HEK293 (cell line): ENCODE results near the gene NEFH.

Experiments
- CTCF ChIA-PET: fragments of 350-600 bp; formaldehyde crosslinking; extraction: SDS; loops from one replicate; lab custom pipeline; 2021; ENCODE audit warnings: antibody characterized with exemption; lab: Yijun Ruan, JAX
- POLR2A ChIA-PET: fragments of 300-600 bp; formaldehyde crosslinking; extraction: SDS; loops from one replicate; lab custom pipeline; 2020; ENCODE audit warnings: antibody characterized with exemption, inconsistent platforms; lab: Yijun Ruan, JAX
- H3K27ac ChIP-seq: fragments of 200-500 bp; sonication (Bioruptor generic); 2 replicates; pipeline ENCODE4 v1.5.1; 2014; ENCODE audit warnings: low read depth, low read length, control low read depth, inconsistent platforms; ENCODE audit errors: extremely low read depth
- H3K36me3 ChIP-seq, 2 experiments: fragments of 200-500 bp in 1 of 2; sonication (Bioruptor generic) in 1 of 2; 1 replicate in 1 of 2; 2 replicates in 1 of 2; pipeline ENCODE4 v1.5.1; 2014 to 2017; ENCODE audit warnings: inconsistent platforms in 2 of 2, low read length in 2 of 2; ENCODE audit not compliant: control insufficient read depth in 2 of 2, insufficient read depth in 1 of 2
- H3K4me1 ChIP-seq: fragments of 200-500 bp; sonication (Bioruptor generic); 2 replicates; pipeline ENCODE4 v1.5.1; 2014; ENCODE audit warnings: mild to moderate bottlenecking, low read length, inconsistent platforms; ENCODE audit not compliant: control insufficient read depth, insufficient read depth
- H3K4me3 ChIP-seq: 2 replicates; pipeline ENCODE4 v1.5.1; 2011; ENCODE audit warnings: low read depth, mild to moderate bottlenecking, control low read depth, low read length, moderate library complexity
- H3K9me3 ChIP-seq: fragments of 200-500 bp; sonication (Bioruptor generic); 2 replicates; pipeline ENCODE4 v1.5.1; 2014; ENCODE audit warnings: low read depth, low read length, inconsistent platforms; ENCODE audit not compliant: control insufficient read depth, insufficient read depth
- AEBP2 ChIP-seq: fragments of 450-650 bp; formaldehyde crosslinking; IDR thresholded peaks from 2 replicates; pipeline ENCODE4 v1.5.1; 2016; ENCODE audit warnings: missing biosample characterization, missing genetic modification characterization, borderline replicate concordance
- ELK4 ChIP-seq: IDR thresholded peaks from 2 replicates; pipeline ENCODE4 v1.6.1; 2011; ENCODE audit warnings: mild to moderate bottlenecking, low read depth, low read length, borderline replicate concordance
- GLI4 ChIP-seq: fragments of 450-650 bp; formaldehyde crosslinking; IDR thresholded peaks from 2 replicates; pipeline ENCODE4 v1.5.1; 2016; ENCODE audit warnings: missing biosample characterization, missing genetic modification characterization
- SP2 ChIP-seq: fragments of 450-650 bp; formaldehyde crosslinking; IDR thresholded peaks from 2 replicates; pipeline ENCODE4 v1.5.1; 2016; ENCODE audit warnings: missing biosample characterization, missing genetic modification characterization
- SP7 ChIP-seq: fragments of 450-650 bp; formaldehyde crosslinking; IDR thresholded peaks from 2 replicates; pipeline ENCODE4 v1.5.1; 2016; ENCODE audit warnings: missing biosample characterization, missing genetic modification characterization
- YY2 ChIP-seq: fragments of 450-650 bp; formaldehyde crosslinking; IDR thresholded peaks from 2 replicates; pipeline ENCODE4 v1.5.1; 2016; ENCODE audit warnings: missing biosample characterization, missing genetic modification characterization
- ZBTB11 ChIP-seq: fragments of 450-650 bp; formaldehyde crosslinking; conservative IDR thresholded peaks from 2 replicates; pipeline ENCODE4 v1.5.1; 2016; ENCODE audit warnings: low read depth, missing biosample characterization, missing genetic modification characterization
- ZBTB26 ChIP-seq: fragments of 450-650 bp; formaldehyde crosslinking; optimal IDR thresholded peaks from 2 replicates; pipeline ENCODE3; 2016; ENCODE audit warnings: missing biosample characterization, mild to moderate bottlenecking, missing genetic modification characterization
- ZFP37 ChIP-seq: fragments of 450-650 bp; formaldehyde crosslinking; IDR thresholded peaks from 2 replicates; pipeline ENCODE4 v1.5.1; 2016; ENCODE audit warnings: missing biosample characterization, missing genetic modification characterization
- ZNF10 ChIP-seq: fragments of 450-650 bp; formaldehyde crosslinking; IDR thresholded peaks from 2 replicates; pipeline ENCODE4 v1.5.1; 2017; ENCODE audit warnings: missing biosample characterization, missing genetic modification characterization
- ZNF157 ChIP-seq: fragments of 450-650 bp; formaldehyde crosslinking; IDR thresholded peaks from 2 replicates; pipeline ENCODE4 v1.5.1; 2016; ENCODE audit warnings: missing biosample characterization, missing genetic modification characterization
- ZNF280D ChIP-seq: fragments of 450-650 bp; formaldehyde crosslinking; IDR thresholded peaks from 2 replicates; pipeline ENCODE4 v1.5.1; 2016; ENCODE audit warnings: missing biosample characterization, missing genetic modification characterization
- ZNF366 ChIP-seq: fragments of 450-650 bp; formaldehyde crosslinking; conservative IDR thresholded peaks from 2 replicates; pipeline ENCODE4 v1.5.1; 2016; ENCODE audit warnings: missing biosample characterization, missing genetic modification characterization
- ZNF473 ChIP-seq: fragments of 450-650 bp; formaldehyde crosslinking; IDR thresholded peaks from 2 replicates; pipeline ENCODE4 v1.5.1; 2017; ENCODE audit warnings: missing biosample characterization, missing genetic modification characterization
- ZNF510 ChIP-seq: fragments of 450-650 bp; formaldehyde crosslinking; IDR thresholded peaks from 2 replicates; pipeline ENCODE4 v1.5.1; 2018; ENCODE audit warnings: mild to moderate bottlenecking, missing genetic modification characterization, missing biosample characterization; ENCODE audit not compliant: insufficient replicate concordance
- ZNF521 ChIP-seq: fragments of 450-650 bp; formaldehyde crosslinking; IDR thresholded peaks from 2 replicates; pipeline ENCODE4 v1.5.1; 2017; ENCODE audit warnings: missing biosample characterization, mild to moderate bottlenecking, missing genetic modification characterization
- ZNF544 ChIP-seq: fragments of 450-650 bp; formaldehyde crosslinking; IDR thresholded peaks from 2 replicates; pipeline ENCODE4 v1.5.0; 2017; ENCODE audit warnings: missing biosample characterization, missing genetic modification characterization
- ZNF571 ChIP-seq: fragments of 450-650 bp; formaldehyde crosslinking; IDR thresholded peaks from 2 replicates; pipeline ENCODE4 v1.5.0; 2017; ENCODE audit warnings: missing biosample characterization, missing genetic modification characterization
- ZNF776 ChIP-seq: fragments of 450-650 bp; formaldehyde crosslinking; IDR thresholded peaks from 2 replicates; pipeline ENCODE4 v1.5.0; 2017; ENCODE audit warnings: missing biosample characterization, missing genetic modification characterization, borderline replicate concordance

The NEFH gene

GRCh38 chr22:29510542-29510941 lies 30.5 kb downstream of the NEFH start:
- ChIA-PET CTCF (interaction anchor here (0.5 to 1.6 kb wide), 6 partner anchors 9 to 261 kb away, joined by 3 to 5 read pairs (median 4); partner anchors contain the start of gene THOC5), POLR2A (interaction anchor here (0.8 kb wide), 1 partner anchor 43 kb away, joined by 4 read pairs; the partner anchor contains the start of gene THOC5)
- no peaks in the 10 kb centered on the region for H3K4me1 ChIP-seq
- H3K27ac ChIP-seq: no peak overlapping the region
- no peak overlapping the region for H3K4me3 ChIP-seq
- H3K9me3 ChIP-seq: no peaks in the 10 kb centered on the region
- H3K36me3 ChIP-seq: peaks cover 59 to 76% of the 10 kb centered on the region in 2 experiments
- TF ChIP-seq SP2 (tag by site-specific recombination) (no peak), ZNF366 (tag by site-specific recombination) (no peak), ZNF473 (tag by site-specific recombination) (no peak), YY2 (no peak), AEBP2 (tag by site-specific recombination) (no peak), ZNF521 (tag by site-specific recombination) (no peak), ZNF571 (no peak), ZNF776 (tag by site-specific recombination) (no peak), ELK4 (no peak), ZBTB11 (no peak), GLI4 (tag by site-specific recombination) (no peak), ZNF544 (tag by site-specific recombination) (no peak)

- CTCF ChIA-PET: interaction anchor here (0.5 to 1.6 kb wide), 7 partner anchors 13 to 261 kb away, joined by 3 to 5 read pairs (median 3); partner anchors contain the start of gene THOC5
- TF ChIP-seq ZNF10 (tag by site-specific recombination): peak; percentile 68; the same call in 1 of the 2 replicates
- no peak for TF ChIP-seq ZNF510 (tag by site-specific recombination)
- TF ChIP-seq, all 188 proteins: peak for 1
- Histone ChIP-seq H3K9me3 (no peaks in the 10 kb centered on the region), H3K36me3 (peaks cover 63 to 84% of the 10 kb centered on the region in 2 experiments), H3K4me3 (no peak overlapping the region), H3K4me1 (no peaks in the 10 kb centered on the region), H3K27ac (no peak overlapping the region)
- POLR2A ChIA-PET: interaction anchor here (0.8 kb wide), 1 partner anchor 42 kb away, joined by 4 read pairs; the partner anchor contains the start of gene THOC5
Measured at GRCh38 chr22:29511126-29511862, 31.3 kb downstream of the NEFH start.

GRCh38 chr22:29512031-29512430 lies 32.0 kb downstream of the NEFH start:
- no peak overlapping the region for H3K27ac ChIP-seq
- H3K4me1 ChIP-seq: no peaks in the 10 kb centered on the region
- H3K36me3 ChIP-seq: peaks cover 56 to 84% of the 10 kb centered on the region in 2 experiments
- no peaks in the 10 kb centered on the region for H3K9me3 ChIP-seq
- H3K4me3 ChIP-seq: no peak overlapping the region
- ChIA-PET CTCF (interaction anchor here (0.9 to 1.6 kb wide), 3 partner anchors 42 to 117 kb away, joined by 3 to 5 read pairs (median 3); partner anchors contain the start of gene THOC5), POLR2A (no interaction called here)
- TF ChIP-seq SP7 (tag by site-specific recombination) (no peak), ZNF510 (tag by site-specific recombination) (no peak), ZBTB26 (no peak), ZNF280D (tag by site-specific recombination) (no peak), ZNF157 (tag by site-specific recombination) (no peak), ZFP37 (no peak)
